ENCODE results near the gene CDH12. TPM values are rescaled to one million over a fixed set of nuclear protein-coding genes. Genes with fewer than 3 reads are reported as not detected.

The CDH12 gene
- total RNA-seq, 1 experiment from 2014 or later: not detected

DNA sequence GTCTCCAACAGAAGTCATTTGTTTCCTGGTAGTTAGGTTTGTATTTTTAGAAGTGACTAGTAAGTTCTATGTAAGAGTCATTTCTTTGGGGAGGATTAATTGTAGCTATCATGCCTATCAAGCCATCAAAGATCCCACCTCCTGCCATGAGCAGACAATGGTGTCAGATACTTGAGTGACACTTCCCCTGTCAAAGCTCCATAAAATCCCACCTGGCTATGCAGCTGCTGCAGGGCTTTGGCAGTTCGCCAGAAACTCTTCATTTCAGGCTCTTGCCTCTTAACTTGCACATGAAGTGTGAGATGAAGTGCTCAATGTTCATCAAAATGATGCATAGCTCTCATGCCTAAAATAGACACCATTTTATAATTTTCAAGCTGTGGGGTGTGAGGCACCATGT, 312.1 kb downstream of the CDH12 start:
- Histone ChIP-seq H3K23ac (ENCODE audit: insufficient read length, low read depth, low read length) (no peak overlapping the region), H4K5ac (ENCODE audit: insufficient read length, low read depth, low read length) (no peak overlapping the region), H4K91ac (ENCODE audit: insufficient read length, low read depth, low read length) (no peak overlapping the region), H3K56ac (ENCODE audit: insufficient read length, low read depth, low read length) (no peak overlapping the region), H3K27me3 (ENCODE audit: insufficient read depth, low read length) (no peaks in the 10 kb centered on the region), H3K9me3 (ENCODE audit: control insufficient read depth, low read depth, low read length) (peaks cover 10% of the 10 kb centered on the region), H3K79me2 (ENCODE audit: insufficient read depth, low read length) (no peaks in the 10 kb centered on the region), H3K14ac (ENCODE audit: insufficient read depth, low read length) (no peak overlapping the region), H4K20me1 (ENCODE audit: control insufficient read depth, insufficient read depth, insufficient read length) (no peaks in the 10 kb centered on the region), H3K27ac (ENCODE audit: insufficient read length, low read depth, low read length) (no peak overlapping the region), H4K8ac (replicated peaks; ENCODE audit: insufficient read length, low read depth, low read length) (no peak overlapping the region), H3K4me1 (ENCODE audit: insufficient read depth, low read length) (no peaks in the 10 kb centered on the region), H3K4me2 (ENCODE audit: insufficient read depth, insufficient read length, low read length) (no peak overlapping the region), H2BK5ac (ENCODE audit: insufficient read length, low read length) (no peak overlapping the region), H3K79me1 (ENCODE audit: insufficient read depth, low read depth, low read length, poor library complexity, severe bottlenecking) (no peaks in the 10 kb centered on the region), H3K9ac (ENCODE audit: extremely low read depth, insufficient read length, low read length) (no peak overlapping the region), H3K18ac (ENCODE audit: insufficient read length, low read depth, low read length) (no peak overlapping the region), H2BK20ac (ENCODE audit: low read depth, low read length, poor library complexity, severe bottlenecking) (no peak overlapping the region), H3K23me2 (ENCODE audit: insufficient read length, low read depth, low read length, poor library complexity, severe bottlenecking) (no peaks in the 10 kb centered on the region), H2BK15ac (ENCODE audit: low read depth, low read length) (no peak overlapping the region), H2BK12ac (ENCODE audit: insufficient read length, low read depth, low read length) (no peak overlapping the region), H3T11ph (ENCODE audit: low read length) (no peak overlapping the region), H2BK120ac (ENCODE audit: low read depth, low read length, poor library complexity, severe bottlenecking) (no peak overlapping the region), H3K4ac (ENCODE audit: low read depth, low read length) (no peak overlapping the region), H2AK5ac (ENCODE audit: insufficient read length, low read length) (no peak overlapping the region), H2AFZ (ENCODE audit: low read length) (no peak overlapping the region)
- no peak for DNase-seq
- H3K9me3 Mint-ChIP-seq: peaks cover 16 to 21% of the 10 kb centered on the region in 2 experiments
- peaks cover 3 to 17% (median 7%) of the 10 kb centered on the region in 3 experiments; a peak in 6 of 7 replicates for H3K36me3 Mint-ChIP-seq (ENCODE audit: insufficient read depth in 1 of 3, low read depth in 3 of 3)
- TF ChIP-seq, protein P1, sequence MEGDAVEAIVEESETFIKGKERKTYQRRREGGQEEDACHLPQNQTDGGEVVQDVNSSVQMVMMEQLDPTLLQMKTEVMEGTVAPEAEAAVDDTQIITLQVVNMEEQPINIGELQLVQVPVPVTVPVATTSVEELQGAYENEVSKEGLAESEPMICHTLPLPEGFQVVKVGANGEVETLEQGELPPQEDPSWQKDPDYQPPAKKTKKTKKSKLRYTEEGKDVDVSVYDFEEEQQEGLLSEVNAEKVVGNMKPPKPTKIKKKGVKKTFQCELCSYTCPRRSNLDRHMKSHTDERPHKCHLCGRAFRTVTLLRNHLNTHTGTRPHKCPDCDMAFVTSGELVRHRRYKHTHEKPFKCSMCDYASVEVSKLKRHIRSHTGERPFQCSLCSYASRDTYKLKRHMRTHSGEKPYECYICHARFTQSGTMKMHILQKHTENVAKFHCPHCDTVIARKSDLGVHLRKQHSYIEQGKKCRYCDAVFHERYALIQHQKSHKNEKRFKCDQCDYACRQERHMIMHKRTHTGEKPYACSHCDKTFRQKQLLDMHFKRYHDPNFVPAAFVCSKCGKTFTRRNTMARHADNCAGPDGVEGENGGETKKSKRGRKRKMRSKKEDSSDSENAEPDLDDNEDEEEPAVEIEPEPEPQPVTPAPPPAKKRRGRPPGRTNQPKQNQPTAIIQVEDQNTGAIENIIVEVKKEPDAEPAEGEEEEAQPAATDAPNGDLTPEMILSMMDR (conservative IDR thresholded peaks at IDR 0.05): no peak
- H3K4me1 Mint-ChIP-seq: no peaks in the 10 kb centered on the region
- no peak overlapping the region for H3K27ac Mint-ChIP-seq
- WGBS (ENCODE audit: extremely low coverage, insufficient read length, low lambda C conversion rate): no CpG with 5 or more reads among the region's 1 CpG
- no peaks in the 10 kb centered on the region; the same call in 1 of the 2 replicates for H3K27me3 Mint-ChIP-seq (ENCODE audit: low read depth)
- H3K4me3 Mint-ChIP-seq: no peak overlapping the region
